Measurements from ENCODE around the gene IGFN1. TPM values are rescaled to one million over a fixed set of nuclear protein-coding genes. Genes with fewer than 3 reads are reported as not detected.
"Not testable (repeated sequence)": the region's sequence is repeated elsewhere in the genome, so short reads cannot be mapped to it uniquely, and the experiment has no call there.

The IGFN1 gene
- total RNA-seq, 1 donor from 2014 or later = 0.86 TPM

GRCh38 chr1:201252944-201253371 lies 62.3 kb downstream of the IGFN1 start:
- TF ChIP-seq CTCF (conservative IDR thresholded peaks at IDR 0.05; ENCODE audit: low read depth, low read length) = no peak
- no peak overlapping the region for H3K4me3 ChIP-seq (ENCODE audit: low read depth, low read length)
- no peak for DNase-seq (ENCODE audit: low read depth)

GRCh38 chr1:201253411-201253810 lies 62.8 kb downstream of the IGFN1 start:
- no peak overlapping the region for H3K4me3 ChIP-seq (ENCODE audit: low read depth, low read length)
- no peak for TF ChIP-seq CTCF (conservative IDR thresholded peaks at IDR 0.05; ENCODE audit: low read depth, low read length)
- no peak for DNase-seq (ENCODE audit: low read depth)

GRCh38 chr1:201253906-201254624 lies 63.4 kb downstream of the IGFN1 start:
- DNase-seq (ENCODE audit: low read depth) = no peak
- no peak for TF ChIP-seq CTCF (conservative IDR thresholded peaks at IDR 0.05; ENCODE audit: low read depth, low read length)

GRCh38 chr1:201254625-201255478 lies 64.2 kb downstream of the IGFN1 start:
- peak; percentile 91 for TF ChIP-seq CTCF (conservative IDR thresholded peaks at IDR 0.05; ENCODE audit: low read depth, low read length)
- H3K4me3 ChIP-seq (ENCODE audit: low read depth, low read length) = no peak overlapping the region
- no peak for DNase-seq (ENCODE audit: low read depth)

More at GRCh38 chr1:201253906-201254624, 63.4 kb downstream of the IGFN1 start:
- H3K4me3 ChIP-seq (ENCODE audit: low read depth, low read length) = no peak overlapping the region

GRCh38 chr1:201255479-201256362 lies 65.1 kb downstream of the IGFN1 start:
- H3K4me3 ChIP-seq (ENCODE audit: low read depth, low read length) = no peak overlapping the region
- DNase-seq (ENCODE audit: low read depth) = no peak
- TF ChIP-seq CTCF (conservative IDR thresholded peaks at IDR 0.05; ENCODE audit: low read depth, low read length) = no peak

GRCh38 chr1:201258132-201258531 lies 67.5 kb downstream of the IGFN1 start:
- DNase-seq (ENCODE audit: low read depth); H3K4me3 ChIP-seq (ENCODE audit: low read depth, low read length): not testable (repeated sequence)
